NCI-H748 (cell line): Measurements from ENCODE around the gene GDF15.
A peak's percentile ranks its signal among the peaks of the same experiment; 100 is the strongest.

Experiments
- DNase-seq: peaks from one replicate; lab custom pipeline; 2025; ENCODE audit not compliant: unreplicated experiment; lab: John Stamatoyannopoulos, UW

The GDF15 gene

DNA sequence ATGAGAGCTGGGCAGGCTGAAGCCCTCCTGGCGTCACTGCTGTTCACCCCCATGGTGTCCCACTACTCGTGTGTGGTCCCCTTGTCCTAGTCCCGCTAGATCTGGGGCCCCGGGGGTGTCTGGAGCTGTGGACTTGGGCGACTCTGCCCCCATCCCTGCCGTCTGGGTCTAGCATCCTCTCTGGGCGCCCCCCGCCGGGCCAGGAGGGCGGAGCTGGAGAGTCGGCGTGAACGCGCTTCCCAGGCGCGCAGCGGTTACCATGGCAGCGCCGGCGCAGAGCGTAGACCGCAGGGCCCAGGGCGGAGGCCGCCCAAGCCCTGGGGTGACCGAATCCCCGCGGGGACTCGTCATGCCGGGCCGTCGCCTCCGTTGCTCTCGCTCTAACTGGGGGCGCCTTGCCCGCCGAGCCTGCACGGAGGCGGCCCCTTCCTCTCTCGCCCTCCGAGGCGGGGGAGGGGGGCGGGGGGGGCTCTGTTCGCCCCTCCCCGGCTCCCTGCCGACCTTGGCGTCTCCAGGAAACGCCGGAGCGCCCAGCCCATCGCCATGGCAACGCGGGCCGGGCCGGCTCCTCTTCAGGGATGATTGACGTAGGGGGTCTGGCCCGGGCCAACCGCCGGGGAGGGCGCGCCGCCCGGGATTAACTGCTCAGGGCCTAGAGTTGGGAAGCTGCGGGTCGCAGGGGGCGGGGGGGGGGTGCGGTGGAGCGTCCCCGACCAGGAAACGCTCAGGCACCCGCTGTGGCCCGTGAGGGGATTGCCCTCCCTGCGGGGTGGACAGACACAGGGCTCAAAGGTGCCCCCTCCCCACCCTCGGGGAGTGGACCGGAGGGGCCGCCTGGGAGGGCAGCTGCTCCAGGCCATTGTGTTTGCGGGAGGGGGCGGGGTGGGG lies 43.1 kb downstream of the GDF15 start:
- peak; percentile 92 for DNase-seq

DNA sequence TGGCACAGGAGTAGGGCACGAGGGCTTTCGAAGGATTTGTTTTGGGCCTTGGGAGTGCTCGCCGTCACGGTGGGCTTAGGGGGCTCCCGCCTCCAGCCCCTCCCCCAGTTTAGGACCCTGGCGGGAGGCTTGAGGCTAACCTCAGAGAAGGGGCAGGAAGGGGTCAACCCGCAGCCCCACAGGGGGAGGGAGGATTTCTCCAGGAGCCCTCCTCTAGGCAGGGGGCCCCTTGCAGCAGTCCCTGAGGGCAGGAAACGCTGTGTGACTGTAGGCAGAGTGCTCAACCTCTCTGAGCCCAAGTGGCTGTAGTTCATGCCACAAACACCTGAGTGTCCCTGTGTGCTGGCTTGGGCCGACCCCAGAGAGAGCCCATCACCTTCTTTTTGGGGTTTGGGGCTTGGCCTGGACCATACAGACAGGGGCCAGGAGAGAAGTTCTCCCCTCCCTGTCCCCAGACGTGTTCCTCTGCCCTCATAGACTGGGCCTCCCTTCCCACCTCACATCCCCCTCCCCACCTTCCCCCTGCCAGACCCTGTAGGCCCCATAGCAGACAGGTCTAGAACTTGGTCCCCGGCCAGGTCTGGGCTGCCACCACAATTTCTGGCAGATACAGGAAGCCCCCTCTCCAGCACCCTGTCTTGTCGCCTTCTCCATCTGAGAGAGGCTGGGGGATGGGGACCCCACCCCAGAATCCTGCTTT lies 43.9 kb downstream of the GDF15 start:
- no peak for DNase-seq

DNA sequence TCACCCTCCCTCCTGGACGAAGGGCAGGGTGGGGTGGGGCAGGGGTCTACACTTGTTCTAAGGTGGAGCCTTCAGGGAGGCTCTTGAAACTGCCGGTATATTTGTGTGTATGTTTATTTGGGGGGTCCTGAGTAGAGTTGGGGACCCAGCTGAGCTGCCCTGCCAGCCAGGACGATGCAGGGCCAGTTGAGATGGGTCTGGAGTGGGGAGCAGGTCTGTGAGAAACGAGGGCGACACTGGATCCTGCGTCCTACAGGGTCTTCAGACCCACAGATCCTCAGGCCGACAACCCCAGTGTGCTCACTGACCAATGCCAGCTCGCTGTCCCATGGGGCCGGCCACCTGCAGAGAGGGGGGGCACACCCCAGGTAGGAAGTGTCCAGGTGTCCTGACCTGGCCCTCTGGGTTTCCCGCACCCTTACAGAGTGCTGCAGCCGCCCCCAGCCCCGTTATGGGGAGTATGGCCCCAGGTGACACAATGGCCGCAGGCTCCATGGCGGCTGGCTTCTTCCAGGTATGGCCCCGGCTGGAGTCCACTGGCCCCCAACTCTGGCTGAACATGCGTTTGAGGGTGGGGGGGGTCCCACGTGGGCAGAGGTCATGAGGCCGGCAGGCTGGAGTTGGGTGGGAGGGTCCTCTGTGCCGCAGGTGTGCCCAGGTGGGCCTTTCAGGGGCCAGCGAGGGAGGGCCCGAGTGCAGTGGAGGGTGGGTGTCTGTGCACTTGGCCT lies 44.6 kb downstream of the GDF15 start:
- DNase-seq, result no peak

DNA sequence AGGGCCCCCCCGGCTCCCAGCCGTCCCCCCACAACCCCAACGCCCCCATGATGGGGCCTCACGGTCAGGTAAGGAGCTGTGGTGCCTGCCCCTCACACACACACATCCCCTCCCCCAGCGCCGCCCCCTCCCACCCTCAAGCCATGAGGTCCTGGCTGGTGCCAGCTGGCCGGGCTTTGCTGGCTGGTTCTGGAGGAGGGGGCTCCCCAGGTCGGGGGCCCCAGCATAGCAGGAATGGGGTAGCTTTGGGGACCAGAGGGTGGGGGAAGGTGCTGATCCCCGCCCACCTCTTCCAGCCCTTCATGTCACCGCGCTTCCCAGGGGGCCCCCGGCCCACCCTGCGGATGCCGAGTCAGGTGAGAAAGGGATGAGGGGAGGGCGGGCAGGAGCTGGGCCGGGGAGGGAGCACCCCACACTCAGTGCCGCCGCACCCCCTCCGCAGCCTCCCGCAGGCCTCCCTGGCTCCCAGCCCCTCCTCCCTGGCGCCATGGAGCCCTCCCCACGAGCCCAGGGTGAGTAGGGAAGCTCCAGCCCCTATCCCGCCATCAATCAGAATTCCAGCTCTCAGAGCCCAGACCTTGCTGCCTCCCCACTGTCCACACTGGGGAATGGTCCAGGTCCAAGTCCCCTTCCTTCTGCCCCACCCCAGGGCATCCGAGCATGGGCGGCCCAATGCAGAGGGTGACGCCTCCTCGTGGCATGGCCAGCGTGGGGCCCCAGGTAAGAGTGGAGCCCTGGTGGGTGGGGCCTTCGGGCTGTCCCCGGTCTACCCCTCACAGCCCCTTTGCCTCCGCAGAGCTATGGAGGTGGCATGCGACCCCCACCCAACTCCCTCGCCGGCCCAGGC lies 45.6 kb downstream of the GDF15 start:
- DNase-seq, result no peak

DNA sequence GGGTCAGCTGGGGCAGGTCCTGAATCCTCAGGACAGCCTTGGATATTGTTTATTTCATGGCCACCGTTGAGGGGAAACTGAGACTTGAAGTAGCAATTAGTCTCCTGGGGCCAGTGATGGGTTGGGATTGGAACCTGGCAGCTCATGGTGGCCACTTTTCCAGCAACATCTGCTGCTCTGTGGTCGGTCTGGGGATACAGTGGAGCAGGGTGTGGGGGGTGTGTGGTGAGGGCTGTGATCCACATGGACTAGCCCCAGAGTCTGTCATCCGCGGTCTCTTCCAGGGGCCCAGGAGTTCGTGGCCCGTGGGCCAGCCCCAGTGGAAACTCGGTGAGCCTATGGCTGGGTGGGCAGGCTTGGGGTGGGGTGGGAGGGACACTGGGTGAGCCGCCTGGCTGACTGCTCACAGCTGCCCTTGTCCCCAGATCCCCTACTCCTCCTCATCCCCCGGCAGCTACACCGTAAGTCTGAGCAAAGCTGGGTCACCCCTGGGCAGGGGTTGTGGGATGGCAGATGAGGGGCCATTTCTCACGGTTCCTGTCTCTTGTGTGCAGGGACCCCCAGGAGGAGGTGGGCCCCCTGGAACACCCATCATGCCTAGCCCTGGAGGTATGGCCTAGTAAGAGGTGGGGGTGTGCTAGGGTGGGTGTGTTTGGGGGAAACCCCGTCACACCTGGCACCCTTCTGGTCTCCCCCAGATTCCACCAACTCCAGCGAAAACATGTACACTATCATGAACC lies 46.5 kb downstream of the GDF15 start:
- DNase-seq, result no peak

DNA sequence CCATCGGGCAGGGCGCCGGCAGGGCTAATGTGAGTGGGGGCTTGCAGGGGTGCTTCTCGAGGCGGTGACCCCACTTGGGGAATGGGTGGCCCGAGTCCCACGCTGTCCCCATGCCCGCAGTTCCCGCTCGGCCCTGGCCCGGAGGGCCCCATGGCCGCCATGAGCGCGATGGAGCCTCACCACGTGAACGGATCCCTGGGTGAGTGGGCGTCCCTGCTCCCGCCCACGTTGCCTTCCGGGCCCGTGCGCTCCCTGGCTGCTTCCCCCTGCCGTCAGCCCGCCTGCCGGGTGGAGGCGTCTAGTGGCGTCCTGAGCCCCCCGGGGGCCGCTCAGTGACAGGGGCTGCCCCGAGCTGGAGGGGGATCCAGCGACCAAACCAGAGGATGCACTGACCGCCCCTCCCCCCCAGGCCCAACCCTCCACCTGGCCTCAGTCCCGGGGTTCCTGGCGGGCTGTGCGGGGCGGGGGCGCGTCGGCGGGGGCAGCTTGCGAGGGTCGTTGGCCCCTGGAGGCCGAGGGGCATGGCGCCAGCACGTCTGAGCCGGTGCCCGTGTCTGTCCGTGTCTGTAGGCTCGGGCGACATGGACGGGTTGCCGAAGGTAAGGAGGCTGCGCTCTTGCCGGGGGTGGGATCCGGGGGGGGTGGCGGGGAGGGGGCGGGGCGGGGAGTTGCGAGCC lies 47.2 kb downstream of the GDF15 start:
- DNase-seq, result no peak

DNA sequence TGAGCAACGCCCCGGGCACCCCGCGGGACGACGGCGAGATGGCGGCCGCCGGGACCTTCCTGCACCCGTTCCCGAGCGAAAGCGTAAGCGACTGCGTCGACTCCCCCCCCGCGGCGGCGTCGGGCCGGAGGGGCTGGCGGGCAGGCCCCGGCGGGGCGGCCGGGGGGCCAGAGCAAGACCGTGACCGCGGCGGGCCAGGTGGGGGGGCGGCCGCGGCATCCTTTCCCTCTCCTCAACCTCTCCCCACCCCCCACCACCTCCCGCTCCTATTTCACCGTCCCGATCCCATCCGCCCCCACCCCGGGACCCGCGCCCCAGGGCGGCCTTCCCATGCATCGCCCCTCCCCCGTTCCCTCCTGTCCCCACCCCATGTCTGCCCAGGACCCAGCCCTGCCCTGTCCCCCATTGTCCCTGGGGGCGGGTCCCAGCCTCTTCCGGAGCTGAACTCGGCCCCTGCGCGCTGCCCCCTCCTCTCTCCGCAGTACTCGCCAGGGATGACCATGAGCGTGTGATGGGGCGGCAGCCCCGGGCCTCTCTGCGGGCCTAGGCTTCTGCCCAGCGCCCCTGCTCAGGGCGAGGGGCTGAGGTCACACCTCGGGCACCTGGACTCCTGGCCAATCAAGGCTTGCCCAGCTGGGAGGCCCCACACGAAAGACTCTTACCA lies 47.9 kb downstream of the GDF15 start:
- DNase-seq, result no peak

DNA sequence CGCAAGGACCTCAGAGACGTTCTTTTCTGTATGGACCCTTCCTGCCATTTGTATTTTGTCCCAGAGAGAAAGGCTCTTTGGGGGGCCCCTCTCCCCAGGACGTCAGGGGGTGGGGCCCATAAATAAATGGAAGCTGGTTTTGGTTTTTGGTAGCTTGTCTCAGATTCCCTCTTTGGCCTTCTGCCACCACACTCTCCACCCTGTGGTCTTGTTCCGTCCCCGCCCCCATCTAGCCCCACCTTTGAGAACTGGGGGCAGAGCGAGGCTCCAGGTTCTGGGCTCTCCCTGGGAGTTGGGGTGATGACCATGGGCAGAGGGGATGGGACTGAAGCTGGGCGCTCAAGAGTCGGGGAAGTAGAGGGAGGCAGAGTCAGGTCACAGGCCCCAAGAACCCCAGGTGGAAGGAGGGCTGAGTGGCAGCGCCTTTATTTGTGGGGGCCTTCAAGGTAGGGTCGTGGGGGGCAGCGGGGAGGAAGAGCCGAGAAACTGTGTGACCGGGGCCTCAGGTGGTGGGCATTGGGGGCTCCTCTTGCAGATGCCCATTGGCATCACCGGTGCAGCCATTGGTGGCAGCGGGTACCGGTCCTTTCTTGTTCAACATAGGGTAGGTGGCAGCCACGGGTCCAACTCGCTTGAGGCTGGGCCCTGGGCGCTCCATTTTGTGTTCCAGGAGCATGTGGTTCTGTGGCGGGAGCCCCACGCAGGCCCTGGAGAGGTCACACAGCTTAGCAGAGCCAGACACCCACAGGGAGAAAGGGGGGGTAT lies 48.6 kb downstream of the GDF15 start:
- DNase-seq, result no peak

DNA sequence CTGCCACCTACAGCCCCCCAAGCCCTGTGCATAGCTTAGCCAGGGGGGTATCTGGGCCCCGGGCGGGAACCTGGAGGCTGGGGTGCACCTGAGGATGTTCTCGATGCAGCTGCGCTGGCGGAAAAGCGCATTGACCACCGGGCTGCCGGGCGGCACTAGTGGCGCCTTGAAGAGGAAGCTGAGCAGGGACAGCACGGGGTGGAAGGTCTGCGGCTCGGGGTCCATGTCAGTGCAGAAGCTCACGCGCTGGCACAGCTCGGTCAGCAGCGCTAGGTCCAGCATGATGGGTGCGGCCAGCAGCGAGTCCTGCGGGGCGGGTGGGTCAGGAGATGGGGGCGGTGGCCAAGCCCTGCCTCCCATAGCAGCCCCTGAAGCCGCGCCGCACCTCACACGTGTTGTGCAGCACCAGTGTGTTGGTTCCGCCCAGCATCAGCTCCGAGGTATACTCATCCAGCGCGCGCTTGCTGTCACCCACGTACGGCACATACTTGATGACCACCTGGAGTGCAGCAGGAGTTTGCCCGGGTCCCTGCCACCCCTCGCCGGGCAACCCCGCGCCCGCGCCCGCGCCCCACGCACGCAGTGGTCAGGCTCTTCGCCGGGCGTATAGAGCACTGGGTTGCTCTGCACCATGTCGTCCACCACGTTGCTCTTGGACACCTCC lies 49.4 kb downstream of the GDF15 start:
- DNase-seq, result no peak

DNA sequence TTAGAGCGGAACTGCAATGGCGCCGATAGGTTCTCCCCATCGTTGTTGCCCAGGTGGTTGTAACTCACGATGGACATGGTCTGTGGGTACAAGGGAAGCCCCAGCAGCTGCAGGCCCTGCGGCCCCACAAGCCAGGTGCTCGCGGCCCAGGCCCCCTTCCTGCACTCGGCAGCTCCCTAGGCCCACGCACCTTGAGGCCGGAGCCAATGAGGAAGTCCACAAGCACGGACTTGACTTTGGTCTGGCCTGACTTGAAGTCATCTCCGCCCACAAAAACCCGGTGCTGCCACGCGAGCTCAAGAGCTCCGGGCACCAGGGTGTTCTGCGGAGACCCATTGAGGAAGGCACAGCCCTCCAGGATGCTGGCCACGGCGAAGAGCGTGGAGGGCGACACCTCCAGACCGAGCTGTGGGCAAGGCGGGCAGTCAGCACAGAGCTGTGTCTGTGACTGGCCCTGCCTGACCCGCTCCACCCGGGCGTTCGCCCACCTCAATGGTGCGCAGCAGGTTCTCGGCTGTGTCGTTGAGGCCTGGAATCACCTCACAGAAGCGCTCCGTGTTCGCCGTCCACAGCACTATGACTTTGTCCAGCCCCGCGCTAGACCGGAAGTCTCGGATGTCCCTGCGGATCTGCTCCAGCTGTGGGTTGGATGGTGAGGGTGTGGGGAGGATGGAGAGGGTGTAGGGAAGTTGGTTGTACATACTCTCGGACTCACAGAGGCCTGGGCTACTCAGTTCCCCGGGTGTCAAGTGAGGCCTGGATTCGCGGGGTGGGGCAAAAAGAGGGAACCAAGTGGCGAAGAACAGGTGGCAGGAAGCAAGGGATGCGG lies 50.1 kb downstream of the GDF15 start:
- DNase-seq, result no peak

DNA sequence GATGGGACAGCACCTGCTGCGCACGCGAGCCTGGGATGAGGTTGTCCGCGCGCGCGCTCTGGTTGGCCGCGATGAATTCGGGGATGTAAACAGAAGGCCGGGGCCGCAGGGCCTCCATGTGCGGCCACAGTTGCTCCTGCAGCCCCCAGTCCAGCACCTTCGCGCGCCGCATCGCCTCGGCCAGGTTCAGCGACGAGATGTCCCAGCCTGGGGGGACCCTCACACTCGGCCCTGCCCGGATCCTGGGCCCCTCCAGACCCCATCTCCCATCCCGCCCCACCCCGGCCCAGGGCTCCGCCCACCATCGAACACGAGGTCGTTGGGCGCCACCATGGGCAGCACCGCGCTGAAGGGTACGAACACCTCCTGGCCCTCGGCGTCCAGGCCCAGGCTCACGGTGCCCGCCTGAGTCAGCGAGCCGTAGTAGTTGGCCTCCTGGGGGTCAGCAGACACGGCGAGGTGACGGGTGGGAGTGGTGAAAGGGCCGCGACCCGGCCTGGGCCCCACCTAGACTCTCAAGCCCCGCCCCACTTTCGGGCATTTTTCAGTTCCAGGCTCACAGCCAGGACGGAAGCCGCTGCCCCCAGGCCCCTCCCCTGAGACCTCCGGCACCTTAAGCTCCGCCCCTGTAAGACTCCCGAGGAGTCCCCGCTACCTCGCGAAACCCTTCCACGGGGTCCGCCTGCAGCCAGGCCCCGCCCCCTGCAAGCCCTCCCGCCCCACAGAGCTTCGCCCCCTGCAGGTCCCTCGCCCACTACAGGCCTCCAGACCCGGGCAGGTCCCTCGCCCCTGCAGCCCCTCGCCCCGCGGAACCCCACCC lies 50.9 kb downstream of the GDF15 start:
- DNase-seq, result peak; percentile 82

DNA sequence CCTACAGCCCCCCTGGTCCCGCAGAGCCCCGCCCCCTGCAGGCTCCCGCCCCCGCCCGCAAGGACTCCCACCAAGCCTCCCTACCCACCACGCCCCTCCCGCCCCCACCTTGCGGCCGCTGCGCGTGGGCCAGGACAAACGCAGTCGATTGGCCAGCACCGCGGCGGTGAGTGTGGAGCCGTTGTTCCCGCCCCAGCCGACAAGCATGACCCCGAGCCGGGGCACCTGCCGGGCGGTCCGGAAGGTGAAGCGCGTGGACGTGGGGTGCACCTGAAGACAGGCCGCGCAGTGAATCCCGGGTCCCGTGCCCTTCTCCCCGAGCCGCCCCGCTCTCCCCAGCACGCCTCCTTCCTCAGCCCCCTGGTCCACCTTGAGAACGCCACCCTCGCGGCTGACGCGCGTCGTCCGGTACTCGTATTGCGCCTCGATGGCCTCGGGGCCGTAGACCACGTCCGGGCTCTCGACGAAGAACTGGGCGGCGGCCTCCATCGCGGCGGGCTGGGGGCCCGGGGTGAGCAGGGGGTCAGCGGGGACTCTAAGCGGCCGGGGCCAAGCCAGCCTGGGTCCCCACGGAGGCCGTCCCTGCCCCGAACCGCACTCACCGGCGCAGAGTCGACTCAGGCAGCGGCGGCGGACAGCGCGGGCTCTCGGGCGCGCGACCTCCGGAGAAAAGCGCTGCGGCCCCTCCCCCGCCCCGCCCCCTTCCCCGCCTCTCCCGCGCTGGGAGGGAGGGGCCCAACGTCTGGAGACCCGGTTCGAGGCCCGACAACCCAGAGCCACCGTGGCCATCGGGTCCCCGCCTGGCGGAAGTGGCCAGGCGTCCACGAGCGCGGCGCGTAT lies 51.8 kb downstream of the GDF15 start, which contains the start of gene ISYNA1:
Gene ISYNA1, minus strand, starts transcription at position 643 of the 840 bp plus-strand sequence. Its CDS starts 154 bp downstream, at position 489.
- DNase-seq, result peak; percentile 64

DNA sequence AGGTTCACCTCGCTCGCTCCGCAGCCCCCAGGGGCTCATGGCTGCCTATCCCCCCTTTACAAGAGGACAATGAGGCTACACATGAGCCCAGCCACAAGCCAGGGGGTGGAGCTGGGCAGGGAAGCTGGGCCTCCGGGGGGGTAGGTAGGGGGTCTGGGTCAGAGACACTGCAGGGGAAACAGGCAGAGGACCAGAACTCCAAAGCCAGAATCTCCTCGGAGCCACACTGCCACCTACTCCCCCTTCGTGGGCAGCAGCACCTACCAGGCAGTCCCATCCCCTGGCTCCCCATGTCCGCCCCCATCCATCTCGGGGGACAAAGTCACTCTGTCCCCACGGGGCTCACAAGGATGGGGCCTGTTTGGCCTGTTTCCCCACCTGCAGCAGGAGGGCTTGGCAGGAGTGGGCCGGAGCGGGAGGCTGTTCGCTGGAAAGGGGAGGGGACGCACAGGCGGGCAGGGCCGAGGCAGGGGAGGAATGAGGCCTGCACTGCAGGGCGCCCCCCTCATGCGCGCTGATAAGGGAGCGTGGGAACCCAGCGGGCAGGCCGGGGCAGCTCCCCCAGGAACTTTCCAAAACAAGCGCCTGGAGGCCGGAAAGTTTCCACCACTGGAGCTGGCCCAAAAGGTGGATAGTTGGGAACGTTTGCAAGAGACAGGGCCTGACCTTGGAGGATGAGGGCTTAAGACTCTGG lies 52.5 kb downstream of the GDF15 start:
- peak; percentile 5 for DNase-seq
